HG02970 (cell line): ENCODE results near the gene MYBPH.

Source experiments
- ATAC-seq: cut with Tn5 transposase; IDR thresholded peaks from one replicate; pipeline ENCODE4 v1.9.1; 2021; ENCODE audit warnings: mild to moderate bottlenecking, moderate library complexity, moderate number of reproducible peaks; ENCODE audit not compliant: unreplicated experiment, low FRiP score

Gene MYBPH

DNA sequence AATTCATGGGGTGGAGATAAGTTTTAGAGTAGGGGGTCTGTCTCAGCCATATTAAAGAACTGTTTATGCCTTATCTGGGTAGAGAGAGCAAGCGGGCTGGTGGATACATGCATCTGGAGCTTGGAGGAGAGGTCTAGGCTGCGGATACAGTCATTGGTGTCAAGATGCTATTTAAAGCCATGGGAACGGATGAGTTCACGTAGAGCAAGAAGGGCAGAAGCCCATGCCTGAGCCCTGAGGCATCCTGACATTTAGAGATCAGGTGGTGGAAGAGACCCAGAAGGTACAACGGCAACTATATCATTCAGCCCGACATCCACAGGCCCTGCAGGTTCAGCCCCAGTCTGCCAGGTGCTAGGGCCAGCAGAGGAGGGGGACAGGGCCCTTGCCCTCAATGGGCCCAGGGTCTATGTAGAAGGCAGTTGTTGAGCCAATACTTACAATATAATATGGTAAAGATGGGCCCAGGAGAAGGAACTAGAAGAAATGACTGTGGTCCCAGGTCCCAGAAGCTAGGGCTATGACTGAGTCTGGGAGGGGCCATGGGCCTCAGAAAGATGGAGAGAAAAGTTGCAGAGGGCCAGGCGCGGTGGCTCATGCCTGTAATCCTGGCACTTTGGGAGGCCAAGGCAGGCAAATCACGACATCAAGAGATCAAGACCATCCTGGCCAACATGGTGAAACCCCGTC lies 26.0 kb upstream of the MYBPH start:
- no peak for ATAC-seq

DNA sequence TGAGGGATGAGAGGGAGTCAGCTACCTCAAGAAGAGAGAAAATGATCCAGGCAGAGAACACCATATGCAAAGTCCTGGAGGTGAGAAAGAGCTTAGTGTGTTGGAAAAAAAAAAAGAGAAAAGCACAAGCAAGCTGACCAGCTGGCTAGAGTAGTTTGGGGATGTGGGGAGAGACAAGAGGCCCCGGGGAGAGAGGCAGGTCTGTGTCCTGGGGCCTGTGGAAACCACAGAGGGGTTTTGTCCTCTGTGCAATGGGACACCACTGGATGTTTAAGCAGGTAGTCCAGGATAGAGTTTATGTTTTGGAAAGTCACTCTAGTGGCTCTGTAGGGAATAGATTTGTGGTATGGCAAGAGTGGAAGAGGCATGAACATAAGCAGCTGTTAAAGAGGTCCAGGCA lies 25.3 kb upstream of the MYBPH start:
- no peak for ATAC-seq

DNA sequence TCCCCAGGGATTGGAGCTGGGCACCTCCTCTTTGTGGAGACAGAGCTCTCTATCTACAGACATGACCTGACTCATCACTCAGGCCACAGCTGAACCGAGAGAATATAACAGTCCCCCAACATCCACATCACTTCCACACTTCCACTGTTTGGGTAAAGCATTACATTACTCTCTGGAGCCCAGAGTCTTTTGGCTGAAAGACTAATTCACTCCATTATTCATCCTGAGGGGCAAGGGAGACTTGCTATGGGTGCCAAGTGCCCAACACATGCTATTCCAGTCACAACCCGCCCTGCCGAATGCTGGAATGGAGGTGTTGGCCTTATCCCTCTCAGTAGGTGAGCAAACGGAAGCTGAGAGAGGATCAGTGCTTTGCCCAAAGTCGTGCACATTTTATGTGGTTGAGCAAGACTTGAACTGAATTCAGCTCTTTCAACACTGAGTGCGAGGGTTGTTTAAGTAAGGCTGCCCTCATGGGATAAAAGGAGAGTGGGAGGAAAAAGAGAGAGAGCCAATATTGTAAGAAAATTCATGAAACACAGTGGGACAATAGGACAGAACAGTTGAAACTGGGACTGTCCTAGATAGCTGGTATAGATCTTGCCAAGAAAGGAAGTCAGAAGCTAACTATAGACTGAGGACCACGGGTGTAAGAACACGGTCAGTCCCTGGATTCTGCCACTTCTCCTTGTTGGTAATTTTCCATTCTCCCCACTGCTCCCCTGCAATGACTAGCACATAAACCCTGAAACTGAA lies 24.4 kb upstream of the MYBPH start:
- no peak for ATAC-seq

DNA sequence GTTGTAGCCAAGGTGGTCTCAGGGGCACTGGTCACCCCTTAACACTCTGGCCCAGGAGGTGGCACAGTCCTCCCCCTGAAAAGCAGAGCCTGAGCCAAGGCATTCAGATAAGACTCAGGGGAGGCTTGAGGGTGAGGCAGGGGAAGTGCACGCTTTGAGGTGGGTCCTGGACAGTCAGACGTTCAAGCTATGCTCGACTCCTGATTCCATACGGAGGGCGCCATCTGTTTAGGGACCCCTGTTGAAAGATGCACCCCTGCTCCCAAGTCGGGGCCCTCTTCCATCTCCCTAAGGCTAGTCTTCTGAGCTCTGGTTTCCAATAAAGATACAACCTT lies 23.8 kb upstream of the MYBPH start:
- no peak for ATAC-seq

DNA sequence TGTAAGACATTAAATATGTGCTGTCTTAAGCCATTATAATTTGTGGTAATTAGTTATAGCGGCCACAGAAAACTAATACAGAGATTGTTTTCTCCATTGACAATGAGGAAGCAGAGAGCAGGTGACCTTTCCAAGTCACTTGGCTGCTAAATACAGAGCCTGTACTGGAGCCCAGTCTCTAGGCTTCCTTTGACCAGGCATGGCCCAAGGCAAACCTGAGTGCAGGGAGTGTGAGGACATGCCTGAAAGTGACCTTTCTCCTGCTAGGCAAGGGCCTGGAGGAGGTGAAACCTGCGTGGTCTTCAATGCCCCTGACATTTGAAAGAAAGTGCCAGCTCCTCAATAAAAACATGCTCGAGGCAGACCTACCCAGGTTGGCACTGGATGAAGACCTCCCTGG lies 23.4 kb upstream of the MYBPH start:
- ATAC-seq = no peak

DNA sequence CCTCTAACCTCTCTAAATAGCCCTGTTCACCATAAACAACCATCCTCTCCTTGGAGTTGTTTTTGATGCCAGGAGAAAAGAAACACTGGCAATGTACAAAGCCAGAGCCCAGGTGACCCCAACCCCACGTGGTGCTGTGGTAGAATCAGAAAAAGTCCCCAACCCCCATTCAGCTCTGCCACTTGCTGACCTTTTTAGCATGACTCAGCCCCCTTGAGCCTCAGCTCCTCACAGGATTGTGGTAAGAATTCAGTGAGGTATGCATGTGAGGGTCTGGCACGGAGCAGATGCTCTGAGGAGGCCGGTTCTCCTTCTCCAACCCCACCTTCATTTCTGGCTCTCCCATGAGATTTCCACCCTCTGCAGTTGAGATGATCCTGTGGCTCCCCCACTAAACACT lies 22.0 kb upstream of the MYBPH start:
- no peak for ATAC-seq

DNA sequence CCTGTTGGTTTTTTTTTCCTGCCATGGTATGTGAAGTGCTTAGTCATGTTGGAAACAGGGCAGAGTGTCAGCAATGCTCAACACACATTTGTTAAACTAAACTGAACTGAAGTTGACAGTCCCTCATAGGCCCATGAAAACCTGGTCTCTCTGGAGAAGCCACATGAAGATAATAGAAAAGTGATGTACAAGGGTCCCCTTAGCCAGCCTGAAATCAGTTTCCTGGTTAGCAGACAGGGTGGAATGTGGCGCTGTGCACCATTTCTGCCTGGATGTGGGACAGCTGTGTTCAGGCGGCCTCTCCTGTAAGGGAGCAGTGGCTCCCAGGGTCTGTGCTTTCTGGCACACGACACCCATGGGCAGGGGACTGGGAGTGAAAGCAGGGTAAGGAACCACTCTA lies 20.7 kb upstream of the MYBPH start:
- ATAC-seq = no peak

DNA sequence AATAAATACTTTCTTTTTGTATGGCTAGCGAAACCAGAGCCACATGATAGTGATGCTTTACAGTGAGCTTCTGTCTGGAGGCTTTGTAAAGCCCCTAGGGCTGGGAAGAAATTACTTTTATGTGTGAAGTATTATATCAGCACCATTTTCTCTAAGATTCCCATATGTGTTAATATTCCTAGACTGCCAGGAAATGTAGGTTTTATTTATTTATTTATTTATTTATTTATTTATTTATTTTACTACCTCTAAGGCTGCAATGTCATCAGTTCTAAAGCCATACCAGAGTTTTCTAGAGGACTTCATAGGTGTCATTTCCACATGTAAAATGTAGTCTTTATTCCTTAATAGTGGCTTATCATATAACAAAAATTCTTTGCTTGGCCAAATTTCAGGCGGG lies 15.3 kb upstream of the MYBPH start:
- ATAC-seq = no peak

DNA sequence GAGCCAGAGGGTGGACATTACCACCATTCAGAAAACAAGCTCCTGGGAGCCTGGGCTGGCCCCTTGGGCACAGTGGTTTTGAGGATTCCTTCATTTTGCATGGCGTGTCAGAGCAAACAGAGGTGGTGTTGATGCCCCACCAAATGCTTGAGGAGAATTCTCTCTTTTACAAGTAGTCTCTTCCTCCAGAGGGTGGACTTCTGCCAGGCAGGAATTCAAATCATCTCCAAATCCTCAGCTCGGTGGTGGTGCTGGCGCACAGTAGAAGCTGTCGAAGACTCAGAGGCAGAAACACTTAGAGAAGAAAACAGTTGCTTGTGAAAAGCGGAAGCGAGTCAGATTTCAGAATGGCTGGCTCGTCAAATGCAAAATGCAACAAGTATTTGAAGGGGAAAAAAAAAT lies 14.3 kb upstream of the MYBPH start:
- no peak for ATAC-seq

DNA sequence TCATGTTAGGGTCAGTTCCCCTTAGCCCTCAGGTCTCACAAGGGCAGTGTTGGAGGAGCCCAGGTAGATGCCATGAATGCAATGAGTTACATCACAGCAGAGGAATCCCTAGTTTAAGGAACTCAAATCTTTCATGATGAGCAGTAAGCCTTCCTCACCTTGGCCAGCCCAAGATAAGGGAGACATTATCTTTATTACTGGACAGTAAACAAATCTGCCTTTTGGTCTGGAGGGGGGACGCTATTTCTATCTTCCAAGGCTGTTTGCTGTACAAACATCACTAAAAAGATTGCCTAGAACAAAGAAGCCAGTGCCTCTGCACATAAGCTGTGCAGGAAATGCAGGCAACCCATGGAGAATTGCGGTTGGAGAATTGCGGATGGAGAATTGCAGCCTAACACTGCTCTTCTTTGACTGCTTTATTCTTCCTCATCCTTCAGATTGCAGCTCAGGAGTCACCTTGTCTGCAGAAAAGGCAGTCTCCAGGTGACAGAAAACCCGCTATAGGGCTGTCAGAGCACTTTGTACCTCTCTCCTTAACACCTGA lies 13.1 kb upstream of the MYBPH start:
- no peak for ATAC-seq

DNA sequence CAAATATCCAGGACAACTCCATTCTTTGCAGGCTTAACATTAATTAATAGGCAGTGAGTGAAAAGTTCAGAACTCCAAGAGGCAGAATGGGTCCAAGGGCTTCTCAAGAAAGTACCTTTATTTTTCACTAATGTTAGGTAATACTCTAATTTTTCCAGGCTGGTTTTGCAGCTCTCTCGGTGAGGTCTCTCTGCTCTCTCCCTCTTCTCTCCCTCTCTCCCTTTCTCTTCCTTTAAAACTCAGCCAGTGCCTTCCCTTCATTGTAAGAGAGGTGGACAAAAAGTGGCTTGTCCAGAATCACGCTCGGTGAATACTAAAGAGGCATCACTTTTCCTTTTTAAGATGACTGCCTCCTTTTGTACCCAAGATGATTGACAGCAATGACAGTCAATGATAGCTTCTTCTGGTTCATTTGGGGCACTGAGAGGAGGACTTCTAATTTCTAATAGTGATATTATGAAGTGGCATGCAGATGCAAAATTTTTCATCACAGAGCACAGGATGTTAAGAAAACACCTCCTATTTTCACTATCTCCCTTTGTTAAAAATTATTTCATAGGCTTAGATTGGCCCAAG lies 12.2 kb upstream of the MYBPH start:
- no peak for ATAC-seq

DNA sequence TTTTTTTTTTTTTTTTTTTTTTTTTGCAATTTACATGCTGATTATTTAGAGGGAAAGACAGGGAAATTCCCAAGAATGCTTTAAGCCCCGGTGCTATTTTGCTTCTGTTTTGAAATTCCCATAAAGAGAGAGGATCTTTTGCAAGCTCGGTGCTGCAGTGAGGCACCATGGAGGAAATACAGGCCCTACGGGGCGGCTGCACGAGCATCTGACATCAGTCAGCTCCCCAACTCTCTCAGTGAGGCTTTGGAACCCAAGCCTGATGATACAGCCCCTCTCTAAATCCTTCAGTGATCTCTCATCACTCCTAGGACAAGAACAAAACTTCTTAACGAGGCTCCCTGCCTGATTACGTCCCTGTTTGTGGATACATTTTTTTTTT lies 11.7 kb upstream of the MYBPH start:
- no peak for ATAC-seq

DNA sequence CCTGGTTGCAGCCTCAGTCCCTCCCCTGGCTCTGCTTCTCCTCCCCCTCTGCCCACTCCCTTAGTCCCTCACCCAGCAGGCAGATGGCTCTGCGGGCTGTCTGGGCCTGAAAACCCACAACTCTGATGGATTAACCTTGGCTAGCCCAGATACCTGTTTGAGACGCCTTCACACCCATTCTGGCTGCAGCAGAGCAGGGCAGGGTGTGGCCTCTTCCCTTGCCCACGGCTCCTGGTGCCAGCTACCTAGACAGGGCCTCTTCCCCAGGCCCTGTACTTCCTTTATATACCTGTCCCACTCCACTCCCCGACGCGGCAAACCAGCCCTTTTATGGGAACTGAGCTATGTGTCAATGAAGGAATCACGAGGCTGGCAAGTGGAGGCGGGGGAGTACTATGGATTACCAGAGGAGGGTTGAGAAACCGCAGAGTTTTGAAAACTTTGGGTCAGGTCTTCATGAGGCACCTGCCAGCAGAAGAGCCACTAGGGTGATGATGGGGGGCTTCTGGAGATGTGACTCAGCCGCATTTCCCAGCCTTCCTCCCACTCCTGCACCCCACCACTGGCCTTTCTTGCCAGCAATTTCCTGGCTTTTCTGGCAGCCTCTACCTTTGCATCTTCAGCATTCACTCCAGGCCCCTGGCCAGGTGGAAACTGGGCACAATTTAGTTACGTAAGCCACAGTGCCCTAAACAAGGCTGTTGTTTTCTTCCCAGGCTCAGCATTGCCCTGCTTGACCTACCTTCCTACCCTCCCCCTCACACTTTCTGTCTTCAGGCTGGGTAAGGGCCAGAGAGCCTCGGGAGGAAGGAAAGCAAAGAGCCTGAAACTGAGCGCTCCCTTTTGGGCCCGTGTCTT lies 11.0 kb upstream of the MYBPH start, which contains the start of gene CHI3L1:
Gene CHI3L1, minus strand, starts transcription at position 259 of the 858 bp plus-strand sequence. Its CDS starts 81 bp downstream, at position 178.
- ATAC-seq = no peak

DNA sequence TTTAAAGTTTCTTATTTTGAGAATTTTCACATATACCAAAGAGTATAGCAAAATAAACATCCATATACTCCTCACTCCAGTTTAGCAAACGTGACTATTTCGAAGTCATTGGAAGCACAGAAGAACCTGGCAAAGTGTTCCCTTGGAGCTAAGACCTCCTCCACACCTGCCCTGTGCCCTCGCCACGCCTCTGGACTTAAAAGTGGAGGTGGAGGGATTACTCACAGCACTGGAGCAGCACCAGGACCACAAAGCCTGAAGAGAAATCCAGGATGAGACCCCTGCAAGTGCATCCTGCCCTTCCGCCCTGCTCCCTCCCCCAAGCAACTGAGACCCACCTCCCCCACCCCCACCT lies 10.4 kb upstream of the MYBPH start:
- ATAC-seq = no peak

DNA sequence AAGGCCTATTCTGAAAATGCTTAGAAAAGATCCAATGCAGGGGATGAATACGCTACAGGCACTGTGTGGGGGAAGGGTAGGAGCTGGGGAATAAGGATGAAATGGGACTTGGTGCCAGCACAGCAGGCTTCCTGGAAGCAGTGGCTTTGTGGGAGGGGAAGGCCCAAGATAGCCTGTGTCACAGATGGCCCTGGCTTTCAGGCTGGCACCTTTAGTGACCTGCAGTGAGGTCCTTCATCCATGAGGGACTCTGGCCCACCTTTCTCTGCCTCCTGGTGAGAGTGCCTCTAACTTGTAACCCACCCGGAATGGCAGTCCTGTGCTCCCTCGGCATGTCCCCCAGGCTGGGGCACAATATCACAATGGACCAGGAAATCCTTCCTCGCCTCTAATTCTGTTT lies 10.0 kb upstream of the MYBPH start:
- ATAC-seq = no peak

DNA sequence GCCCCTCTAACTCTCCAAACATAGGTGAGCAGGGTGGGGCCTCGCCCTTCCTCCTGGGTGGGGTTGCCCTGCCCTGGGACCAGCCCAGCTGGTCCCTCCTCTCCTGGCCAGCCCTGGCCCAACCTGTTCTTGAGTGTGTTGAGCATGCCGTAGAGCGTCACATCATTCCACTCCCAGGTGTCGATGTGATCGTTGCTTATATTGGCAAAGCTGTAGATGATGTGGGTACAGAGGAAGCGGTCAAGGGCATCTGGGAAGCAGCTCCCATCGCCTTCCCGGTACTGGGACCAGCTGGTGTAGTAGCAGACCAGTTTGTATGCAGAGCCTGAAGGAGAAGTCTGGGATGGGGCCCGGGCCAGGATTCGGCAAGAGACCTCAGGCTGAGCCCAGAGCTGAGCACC lies 9.4 kb upstream of the MYBPH start:
- ATAC-seq = no peak

DNA sequence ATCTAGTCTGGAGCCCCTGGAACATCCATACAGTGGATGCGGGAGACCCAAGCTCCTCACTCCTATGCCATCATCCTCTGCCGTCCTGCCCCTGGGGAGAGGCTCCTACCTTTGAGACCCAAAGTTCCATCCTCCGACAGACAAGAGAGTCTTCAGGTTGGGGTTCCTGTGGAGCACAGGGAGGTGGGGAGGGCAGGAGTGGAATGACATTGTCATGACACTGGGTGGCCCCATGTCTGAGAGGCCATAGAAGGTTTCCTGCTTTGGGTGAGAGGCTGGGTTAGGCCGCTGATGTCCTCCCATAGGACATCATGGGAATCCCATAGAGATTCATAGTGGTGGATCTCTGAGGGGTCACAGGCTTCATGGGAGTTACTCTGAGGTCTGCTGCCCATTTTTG lies 8.8 kb upstream of the MYBPH start:
- ATAC-seq = no peak

DNA sequence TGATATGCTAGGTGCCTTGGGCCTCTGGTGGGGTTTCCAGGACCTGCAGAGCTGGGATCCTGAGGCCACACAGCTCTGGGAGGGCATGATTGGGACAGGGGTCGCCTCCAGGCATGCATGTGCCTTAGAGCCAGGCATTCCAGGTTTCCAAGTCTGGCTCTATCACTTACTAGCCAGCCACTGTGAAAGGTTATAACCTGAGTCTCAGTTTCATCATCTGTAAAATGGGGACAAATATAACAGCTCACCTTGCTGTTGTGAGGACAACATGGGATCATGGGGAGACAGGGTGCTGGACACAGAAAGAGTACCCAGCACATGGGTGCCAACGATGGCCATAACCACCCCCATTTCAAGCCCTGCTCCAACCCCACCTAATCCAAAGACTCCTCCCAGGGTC lies 8.2 kb upstream of the MYBPH start:
- no peak for ATAC-seq

DNA sequence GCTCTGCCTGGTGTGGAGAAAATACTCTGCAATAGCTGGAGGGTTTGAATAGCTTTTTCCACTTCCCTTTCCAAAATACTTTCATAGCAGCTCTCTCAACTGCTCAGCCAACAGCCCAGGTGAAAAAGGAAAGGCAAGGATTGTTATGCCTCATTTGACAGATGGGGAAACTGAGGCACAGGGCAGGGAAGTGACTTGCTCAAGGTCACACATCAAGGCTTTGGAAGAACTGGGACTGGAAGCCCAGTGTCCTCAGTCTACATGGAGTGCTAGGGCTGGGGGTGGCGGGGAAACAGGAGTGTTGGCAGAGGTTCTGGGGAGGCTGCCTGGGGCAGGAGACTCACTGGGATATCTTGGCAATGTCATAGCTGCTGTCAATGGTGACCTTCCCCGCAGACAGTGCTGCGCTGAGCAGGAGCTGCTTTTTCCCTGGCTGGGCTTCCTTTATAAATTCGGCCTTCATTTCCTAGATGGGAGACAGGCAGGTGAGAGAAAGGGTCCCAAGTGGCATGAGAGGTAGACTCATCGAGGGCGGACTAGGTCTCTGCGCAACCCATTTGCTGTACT lies 6.8 kb upstream of the MYBPH start:
- ATAC-seq = no peak

DNA sequence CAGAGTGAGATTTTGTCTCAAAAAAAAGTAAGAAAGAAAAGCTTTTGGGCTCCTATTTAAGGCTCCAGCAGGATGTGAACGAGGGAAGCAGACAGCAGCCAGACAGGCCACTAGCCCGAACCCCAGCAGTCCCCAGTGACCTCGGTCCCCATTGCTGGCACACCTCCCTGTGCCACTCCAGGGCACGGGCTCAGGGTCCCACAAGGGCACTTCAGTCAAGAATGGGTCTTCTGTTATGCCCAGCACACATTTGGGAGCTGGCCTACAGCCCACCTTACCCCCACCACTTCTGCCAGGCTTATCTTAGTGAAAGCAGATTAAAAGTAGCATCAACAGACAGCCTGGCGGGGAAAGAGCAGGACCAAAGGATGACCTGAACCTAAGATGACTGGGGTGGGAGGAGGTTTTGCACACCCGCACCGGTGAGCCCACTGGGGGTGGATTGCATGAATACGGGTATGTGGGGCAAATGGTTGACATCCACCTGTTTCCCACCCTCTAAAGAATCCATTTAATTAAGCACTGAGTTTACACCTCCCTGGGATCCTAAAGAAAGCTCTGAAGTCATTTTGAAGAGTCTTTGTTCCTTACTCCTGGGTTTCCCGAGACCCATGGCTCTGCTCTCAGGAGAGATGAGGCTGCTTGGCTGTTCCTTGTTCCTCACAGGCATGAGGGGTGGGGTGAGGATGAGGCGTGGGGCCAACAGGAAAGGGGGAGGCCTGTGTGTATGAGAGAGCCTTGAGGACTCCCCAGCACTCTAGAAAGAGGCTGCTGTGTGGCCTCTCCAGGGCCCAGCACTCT lies 6.2 kb upstream of the MYBPH start:
- ATAC-seq = no peak
